H1 (cell line): ENCODE measurements around the gene CYTIP. TPM values are rescaled to one million over a fixed set of nuclear protein-coding genes. Genes with fewer than 3 reads are reported as not detected.

Experiments used
- ATF2 ChIP-seq: IDR thresholded peaks from 2 replicates; pipeline ENCODE4 v1.6.1; 2012; ENCODE audit warnings: low read length, inconsistent platforms
- GABPA ChIP-seq: IDR thresholded peaks from 2 replicates; pipeline ENCODE4 v1.6.1; 2011; ENCODE audit warnings: mild to moderate bottlenecking, low read length, moderate library complexity, borderline replicate concordance; ENCODE audit not compliant: insufficient read depth
- POU5F1 ChIP-seq: IDR thresholded peaks from 2 replicates; pipeline ENCODE4 v1.6.1; 2011; ENCODE audit warnings: low read depth, mild to moderate bottlenecking, low read length, moderate library complexity
- TAF7 ChIP-seq: optimal IDR thresholded peaks from 2 replicates; pipeline ENCODE3; 2011; ENCODE audit warnings: low read depth, mild to moderate bottlenecking, inconsistent platforms, low read length, moderate library complexity, borderline replicate concordance
- polyA plus RNA-seq, 7 experiments: library from polyadenylated mRNA; depleted of rRNA in 3 of 7; stranded (reverse) in 5 of 7; unstranded in 2 of 7; fragments of >200 nt in 5 of 7; fragments of 200-250 nt in 2 of 7; gene quantifications; 1 replicate in 5 of 7; 2 replicates in 1 of 7; 4 replicates in 1 of 7; pipeline versions ENCODE4 v1.2.1 to v1.2.3, GENCODE V29; 2011 to 2013; ENCODE audit warnings: missing spikeins in 2 of 7, mixed read lengths in 2 of 7
- total RNA-seq: library from RNA; stranded (reverse); fragmentation: NEBNext Ultra II Directional; extraction: Animal tissue kit (Norgen Biotek cat#: 25700); gene quantifications from 2 replicates; pipeline ENCODE4 v1.2.1, GENCODE V29; 2021

Gene CYTIP
- total and polyA plus RNA-seq, 2 of the 8 experiments (the other 6 are each of a cell fraction or from before 2014, with no cell fraction given): 0.12 TPM; not detected in 1

DNA sequence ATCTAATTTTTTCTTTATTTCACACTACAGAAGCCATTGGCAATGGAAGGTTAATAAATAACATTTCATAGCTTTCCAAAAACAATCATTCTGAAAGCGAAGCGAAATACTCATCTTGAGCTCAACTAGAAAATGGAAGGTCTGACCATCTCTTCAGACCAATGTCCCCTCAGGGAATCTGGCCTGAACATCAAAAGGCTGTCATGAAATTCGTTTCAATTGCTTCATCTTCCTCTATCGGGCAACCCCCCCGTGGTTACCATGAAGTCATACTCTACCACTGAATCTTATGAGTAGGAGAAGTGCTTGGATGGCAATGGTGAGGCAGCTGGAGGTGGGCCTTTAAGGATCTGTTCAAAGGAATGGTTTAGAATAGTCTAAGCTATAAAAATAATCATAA, 22.9 kb upstream of the CYTIP start (continued):
- TF ChIP-seq ATF2 (no peak), TAF7 (no peak), POU5F1 (no peak), GABPA (no peak)
